SKM-1 (cell line): ENCODE measurements around the gene TMEM175.
"Not testable (repeated sequence)": the region's sequence is repeated elsewhere in the genome, so short reads cannot be mapped to it uniquely, and the experiment has no call there.

ENCODE experiments used
- DNase-seq: peaks from one replicate; lab custom pipeline; 2025; ENCODE audit not compliant: unreplicated experiment; lab: John Stamatoyannopoulos, UW

TMEM175 gene

GRCh38 chr4:988726-989721, 56.8 kb downstream of the TMEM175 start:
- no peak for DNase-seq

- no peak for DNase-seq
Observed at GRCh38 chr4:989722-990471, 57.6 kb downstream of the TMEM175 start.

GRCh38 chr4:990746-991367, 58.6 kb downstream of the TMEM175 start:
- no peak for DNase-seq

GRCh38 chr4:991451-992296, 59.4 kb downstream of the TMEM175 start:
- no peak for DNase-seq

DNA sequence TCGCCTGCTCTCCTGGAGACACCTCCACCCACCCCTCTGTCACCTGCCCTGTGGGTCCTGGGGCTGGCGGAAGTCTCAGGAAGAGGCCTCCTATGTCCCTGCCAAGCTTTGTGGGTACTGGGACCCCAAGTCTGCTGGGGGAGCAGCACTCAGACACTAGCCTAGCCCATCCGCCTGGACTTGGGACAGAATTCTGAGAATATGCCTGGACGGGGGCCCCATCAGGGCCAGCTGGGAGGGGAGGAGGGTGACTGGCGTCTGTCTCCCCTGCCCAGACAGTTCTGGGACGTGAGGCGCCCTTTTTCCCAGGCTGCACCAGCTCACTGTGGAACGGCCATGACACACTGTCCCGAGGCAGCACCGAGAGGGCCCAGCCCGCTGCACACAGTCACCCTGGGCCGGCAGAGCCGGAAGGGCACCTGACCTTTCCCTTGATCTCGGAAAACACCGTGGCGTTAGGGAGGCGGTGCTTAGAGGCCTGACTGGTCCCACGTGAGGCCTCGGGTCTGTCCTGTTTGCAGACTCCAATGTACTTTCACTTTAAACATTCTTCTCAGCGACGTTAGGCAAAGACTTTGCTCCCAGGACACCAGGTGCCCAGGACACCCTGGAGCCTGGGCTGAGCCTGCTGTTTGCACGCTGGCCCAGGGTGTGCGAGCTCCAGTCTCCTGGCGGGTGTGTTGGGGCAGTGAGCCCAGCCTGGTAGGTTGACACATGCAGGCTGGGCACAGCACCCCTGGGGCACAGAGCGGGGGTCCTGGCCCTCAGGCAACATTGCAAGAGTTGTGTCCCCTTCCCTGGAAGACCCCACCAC, 60.2 kb downstream of the TMEM175 start:
- no peak for DNase-seq

DNA sequence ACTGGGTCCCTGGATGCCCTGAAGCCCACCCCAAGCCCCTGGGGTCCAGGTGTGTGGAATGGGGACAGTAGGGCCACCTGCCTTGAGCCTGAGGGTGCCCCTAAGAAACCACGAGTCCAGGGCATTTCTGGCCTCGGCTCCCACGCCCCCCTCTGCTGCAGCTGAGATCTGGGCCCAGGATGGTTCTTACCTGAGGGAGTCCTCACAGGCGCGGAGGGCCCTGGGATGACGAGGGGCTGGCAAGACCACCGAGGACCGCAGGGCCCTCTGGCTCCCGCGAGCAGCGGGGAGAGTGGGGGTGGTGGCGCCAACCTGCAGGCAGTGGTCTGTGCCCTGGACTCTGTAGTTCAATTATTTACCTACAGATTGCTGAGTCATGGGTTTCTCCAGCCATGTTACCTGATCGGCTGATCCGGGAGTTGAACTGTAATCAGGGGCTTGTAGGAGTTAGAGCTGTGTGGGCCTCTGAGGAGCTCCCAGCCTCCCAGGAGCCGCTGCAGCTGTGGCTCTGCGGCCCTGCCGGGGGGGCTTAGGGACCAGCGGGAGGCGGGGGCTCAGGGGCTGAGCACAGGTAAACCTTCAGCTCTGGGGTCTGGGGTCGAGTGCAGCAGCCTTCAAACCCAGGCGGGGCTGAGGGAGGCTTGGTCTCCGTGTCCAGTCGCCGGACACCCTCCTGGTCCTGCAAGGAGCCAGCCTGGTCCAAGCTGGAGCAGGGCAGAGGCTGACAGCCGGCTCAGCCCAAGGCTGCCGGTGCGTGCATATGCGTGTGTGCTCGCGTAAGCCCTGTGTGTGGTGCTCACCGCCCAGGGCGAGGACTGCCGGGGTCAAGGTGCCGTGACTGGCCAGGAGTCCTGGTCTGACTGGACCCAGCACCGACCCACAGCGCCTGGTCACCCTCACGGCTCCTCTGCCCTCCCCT, 61.1 kb downstream of the TMEM175 start, which contains the start of gene SLC26A1:
Gene SLC26A1 (minus strand): TSS at position 294 of the 919 bp plus-strand sequence. CDS start 1,701 bp downstream, outside the sequence.
- DNase-seq = no peak

DNA sequence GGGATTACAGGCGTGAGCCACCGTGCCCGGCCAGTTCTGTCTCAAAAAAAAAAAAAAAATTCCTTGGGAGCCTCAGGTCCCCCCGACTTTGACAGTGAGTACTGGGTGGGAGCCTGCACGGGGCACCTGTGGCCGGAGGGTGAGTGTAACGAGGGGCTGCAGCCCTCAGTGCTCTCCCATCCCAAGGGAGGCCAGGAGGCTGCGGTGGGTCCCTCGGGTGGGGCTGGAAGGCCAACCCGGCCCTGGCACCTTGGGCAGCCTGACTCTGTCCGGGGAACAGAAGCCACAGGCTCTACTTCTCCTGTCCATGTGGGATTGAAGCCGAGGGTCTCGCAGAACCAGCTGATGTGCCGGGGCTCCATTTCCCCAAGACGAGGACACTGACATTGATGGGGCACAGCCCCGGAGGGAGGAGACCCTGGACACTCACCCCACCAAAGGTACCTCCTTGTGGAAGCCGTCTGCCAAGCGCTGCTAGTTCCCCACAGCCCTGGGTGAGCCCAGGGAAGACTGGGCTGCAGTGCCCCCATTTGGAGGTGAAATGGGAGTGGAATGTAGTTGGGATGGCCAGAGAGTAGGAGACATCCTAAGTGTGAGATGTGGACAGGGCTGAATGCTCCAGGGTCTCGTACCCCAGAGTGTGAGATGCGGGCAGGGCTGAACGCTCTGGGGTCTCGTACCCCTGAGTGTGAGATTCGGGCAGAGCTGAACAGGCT, 63.2 kb downstream of the TMEM175 start:
- no peak for DNase-seq

- no peak for DNase-seq
Observed at GRCh38 chr4:996030-996996, 64.1 kb downstream of the TMEM175 start.

DNA sequence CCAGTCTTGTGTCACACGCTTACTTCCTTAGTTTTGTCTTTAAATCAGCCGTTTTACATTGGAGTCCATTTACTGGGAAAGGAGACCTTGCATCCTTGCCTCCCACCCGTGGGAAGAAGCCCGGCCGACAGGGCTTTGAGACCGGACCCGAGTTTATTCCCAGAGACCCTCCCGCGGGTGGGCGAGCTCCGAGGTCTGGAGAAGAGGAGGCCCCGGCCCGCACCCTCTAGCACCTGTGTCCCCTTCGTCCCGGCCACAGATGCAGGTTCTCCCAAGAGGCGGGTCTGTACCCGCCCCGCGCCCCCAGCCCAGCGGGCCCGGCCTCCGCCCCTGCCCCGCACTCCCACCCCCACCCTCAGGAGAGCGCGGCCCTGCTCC, 64.7 kb downstream of the TMEM175 start:
- no peak for DNase-seq

GRCh38 chr4:997375-998071, 65.3 kb downstream of the TMEM175 start:
- DNase-seq = no peak

DNA sequence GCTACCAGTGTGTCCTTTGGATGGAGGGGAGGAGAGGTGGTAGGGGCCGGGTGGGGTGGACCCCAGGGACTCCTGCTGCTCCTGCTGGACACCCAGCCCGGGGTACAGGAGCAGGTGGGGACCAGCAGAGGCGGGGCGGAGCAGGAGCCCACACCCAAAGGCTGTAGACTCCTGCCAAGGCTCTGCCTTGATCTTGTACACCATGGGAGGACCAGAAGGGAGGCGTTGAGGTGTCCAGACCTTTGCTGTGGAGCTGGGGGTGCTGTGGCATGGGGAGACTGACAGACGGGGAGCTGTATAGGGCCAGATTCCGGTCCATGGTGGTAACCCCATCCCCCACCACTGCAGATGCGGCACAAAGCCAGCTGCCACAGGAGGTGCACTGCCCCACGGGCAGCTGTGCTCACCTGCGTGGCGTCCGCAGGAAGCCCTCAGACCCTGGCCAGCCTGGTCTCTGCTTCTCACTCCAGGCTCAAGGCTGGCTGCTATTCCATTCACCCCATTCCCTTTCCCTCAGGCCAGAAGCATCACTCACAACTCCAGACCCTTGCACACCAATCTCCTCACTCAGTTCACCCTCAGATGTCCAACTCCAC, 65.9 kb downstream of the TMEM175 start:
- DNase-seq = no peak

- not testable (repeated sequence) for DNase-seq
Observed at GRCh38 chr4:999240-999863, 67.1 kb downstream of the TMEM175 start.

- no peak for DNase-seq
Observed at GRCh38 chr4:999882-1000425, 67.7 kb downstream of the TMEM175 start.

- no peak for DNase-seq
Observed at GRCh38 chr4:1000686-1001260, 68.5 kb downstream of the TMEM175 start.
